MM.1S (cell line): ENCODE data around the gene ABCA10.
"Not testable (repeated sequence)": the region's sequence is repeated elsewhere in the genome, so short reads cannot be mapped to it uniquely, and the experiment has no call there.

ENCODE experiments used
- DNase-seq: peaks from one replicate; pipeline ENCODE4 v3.0.0-alpha.2; 2015
- H2AFZ ChIP-seq: fragments of 300-600 bp; sonication (generic); 2 replicates; pipeline ENCODE4 v1.6.0; 2016; ENCODE audit warnings: antibody characterized with exemption, low read length
- H3F3A ChIP-seq: fragments of 300-600 bp; sonication (generic); 2 replicates; pipeline ENCODE4 v1.6.1; 2016; ENCODE audit warnings: mild to moderate bottlenecking, antibody characterized with exemption, low read length, moderate library complexity, mixed read lengths; ENCODE audit not compliant: insufficient read depth
- H3K27ac ChIP-seq: fragments of 300-600 bp; sonication (generic); 2 replicates; pipeline ENCODE4 v1.5.1; 2016; ENCODE audit warnings: mild to moderate bottlenecking, low read length
- H3K27me3 ChIP-seq: fragments of 300-600 bp; sonication (generic); replicated peaks from 2 replicates; pipeline ENCODE4 v1.6.0; 2016; ENCODE audit warnings: low read length; ENCODE audit not compliant: insufficient read depth
- H3K36me3 ChIP-seq: fragments of 300-600 bp; sonication (generic); replicated peaks from 2 replicates; pipeline ENCODE4 v1.6.1; 2016; ENCODE audit warnings: mild to moderate bottlenecking, low read length, mixed read lengths; ENCODE audit not compliant: insufficient read depth
- H3K4me1 ChIP-seq: fragments of 300-600 bp; sonication (generic); 2 replicates; pipeline ENCODE4 v1.6.1; 2016; ENCODE audit warnings: low read length, mixed read lengths
- H3K4me2 ChIP-seq: fragments of 300-600 bp; sonication (generic); 2 replicates; pipeline ENCODE4 v1.6.0; 2016; ENCODE audit warnings: low read depth, low read length
- H3K4me3 ChIP-seq: fragments of 300-600 bp; sonication (generic); 2 replicates; pipeline ENCODE4 v1.5.1; 2016; ENCODE audit warnings: low read length, mixed read lengths
- H3K79me2 ChIP-seq: fragments of 300-600 bp; sonication (generic); 2 replicates; pipeline ENCODE4 v1.6.1; 2016; ENCODE audit warnings: mixed run types, low read length, mixed read lengths
- H3K9ac ChIP-seq: fragments of 300-600 bp; sonication (generic); 2 replicates; pipeline ENCODE4 v1.6.1; 2016; ENCODE audit warnings: low read length, mixed read lengths
- H3K9me2 ChIP-seq: fragments of 300-600 bp; sonication (generic); replicated peaks from 2 replicates; pipeline ENCODE4 v1.6.1; 2016; ENCODE audit warnings: mild to moderate bottlenecking, low read length, mixed read lengths; ENCODE audit not compliant: insufficient read depth
- H3K9me3 ChIP-seq: fragments of 300-600 bp; sonication (generic); replicated peaks from 2 replicates; pipeline ENCODE4 v1.6.1; 2016; ENCODE audit warnings: mild to moderate bottlenecking, low read length, mixed read lengths; ENCODE audit not compliant: insufficient read depth
- H4K20me1 ChIP-seq: fragments of 300-600 bp; sonication (generic); 2 replicates; pipeline ENCODE4 v1.6.1; 2016; ENCODE audit warnings: mild to moderate bottlenecking, low read length, moderate library complexity, mixed read lengths; ENCODE audit not compliant: insufficient read depth
- EZH2 ChIP-seq: fragments of 300-600 bp; sonication (generic); optimal IDR thresholded peaks from 2 replicates; pipeline ENCODE3; 2017; ENCODE audit warnings: low read depth, mild to moderate bottlenecking, antibody characterized with exemption, low read length, mixed read lengths
- EZH2phosphoT487 ChIP-seq: fragments of 300-600 bp; sonication (generic); IDR thresholded peaks from 2 replicates; pipeline ENCODE4 v1.6.1; 2018; ENCODE audit warnings: antibody characterized with exemption, low read length
- TF ChIP-seq, protein P1 (sequence below): fragments of 300-600 bp; sonication (generic); IDR thresholded peaks from 2 replicates; pipeline ENCODE4 v1.5.1; 2016; ENCODE audit warnings: antibody characterized with exemption, low read length, mixed read lengths

Gene ABCA10

DNA sequence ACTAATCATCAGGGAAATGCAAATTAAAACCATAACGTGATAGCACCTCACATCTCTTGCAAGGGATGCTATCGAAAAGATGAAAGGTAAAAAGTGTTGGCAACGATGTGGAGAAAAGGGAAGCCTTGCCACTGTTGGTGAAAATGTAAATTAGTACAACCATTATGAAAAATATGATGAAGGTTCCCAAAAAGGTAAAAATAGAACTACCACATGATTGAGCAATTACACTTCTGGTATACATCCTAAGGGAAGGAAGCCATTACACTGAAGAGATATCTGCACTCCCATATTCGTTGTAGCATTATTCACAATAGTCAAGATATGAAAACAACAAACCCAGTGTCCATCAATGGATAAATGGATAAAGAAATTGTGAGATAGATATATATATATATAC, 21.5 kb downstream of the ABCA10 start:
- Histone ChIP-seq H3K79me2 (no peaks in the 10 kb centered on the region), H3F3A (no peaks in the 10 kb centered on the region)
- no peak for TF ChIP-seq EZH2
- TF ChIP-seq, protein P1, sequence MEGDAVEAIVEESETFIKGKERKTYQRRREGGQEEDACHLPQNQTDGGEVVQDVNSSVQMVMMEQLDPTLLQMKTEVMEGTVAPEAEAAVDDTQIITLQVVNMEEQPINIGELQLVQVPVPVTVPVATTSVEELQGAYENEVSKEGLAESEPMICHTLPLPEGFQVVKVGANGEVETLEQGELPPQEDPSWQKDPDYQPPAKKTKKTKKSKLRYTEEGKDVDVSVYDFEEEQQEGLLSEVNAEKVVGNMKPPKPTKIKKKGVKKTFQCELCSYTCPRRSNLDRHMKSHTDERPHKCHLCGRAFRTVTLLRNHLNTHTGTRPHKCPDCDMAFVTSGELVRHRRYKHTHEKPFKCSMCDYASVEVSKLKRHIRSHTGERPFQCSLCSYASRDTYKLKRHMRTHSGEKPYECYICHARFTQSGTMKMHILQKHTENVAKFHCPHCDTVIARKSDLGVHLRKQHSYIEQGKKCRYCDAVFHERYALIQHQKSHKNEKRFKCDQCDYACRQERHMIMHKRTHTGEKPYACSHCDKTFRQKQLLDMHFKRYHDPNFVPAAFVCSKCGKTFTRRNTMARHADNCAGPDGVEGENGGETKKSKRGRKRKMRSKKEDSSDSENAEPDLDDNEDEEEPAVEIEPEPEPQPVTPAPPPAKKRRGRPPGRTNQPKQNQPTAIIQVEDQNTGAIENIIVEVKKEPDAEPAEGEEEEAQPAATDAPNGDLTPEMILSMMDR = no peak
- no peak for TF ChIP-seq EZH2phosphoT487

GRCh38 chr17:69198238-69198637, 30.4 kb downstream of the ABCA10 start:
- Histone ChIP-seq H3F3A (no peaks in the 10 kb centered on the region), H3K9ac (no peak overlapping the region), H3K9me3 (no peaks in the 10 kb centered on the region), H3K9me2 (no peaks in the 10 kb centered on the region), H2AFZ (no peak overlapping the region), H3K36me3 (no peaks in the 10 kb centered on the region), H3K4me1 (no peaks in the 10 kb centered on the region), H3K27ac (no peak overlapping the region), H3K79me2 (no peaks in the 10 kb centered on the region), H4K20me1 (no peaks in the 10 kb centered on the region), H3K4me3 (no peak overlapping the region), H3K27me3 (no peaks in the 10 kb centered on the region), H3K4me2 (no peak overlapping the region)
- no peak for DNase-seq
- TF ChIP-seq EZH2 = no peak
- no peak for TF ChIP-seq EZH2phosphoT487
- TF ChIP-seq, protein P1 = no peak

More for the DNA sequence above, 21.5 kb downstream of the ABCA10 start:
- Histone ChIP-seq H3K9ac (no peak overlapping the region), H3K4me3 (no peak overlapping the region), H3K27me3 (no peaks in the 10 kb centered on the region), H3K9me3 (no peaks in the 10 kb centered on the region), H4K20me1 (no peaks in the 10 kb centered on the region), H3K4me1 (no peaks in the 10 kb centered on the region), H3K4me2 (no peak overlapping the region), H3K36me3 (no peaks in the 10 kb centered on the region), H3K27ac (no peak overlapping the region), H3K9me2 (no peaks in the 10 kb centered on the region), H2AFZ (no peak overlapping the region)
- DNase-seq = no peak

GRCh38 chr17:69196105-69196653, 32.4 kb downstream of the ABCA10 start:
- not testable (repeated sequence) for H3K9me2 ChIP-seq, H3K4me2 ChIP-seq, H3K4me1 ChIP-seq, H3F3A ChIP-seq, H3K79me2 ChIP-seq, H3K4me3 ChIP-seq, H3K9ac ChIP-seq, H2AFZ ChIP-seq, H4K20me1 ChIP-seq, H3K9me3 ChIP-seq, DNase-seq, H3K36me3 ChIP-seq, H3K27me3 ChIP-seq, H3K27ac ChIP-seq

GRCh38 chr17:69192754-69193153, 35.9 kb downstream of the ABCA10 start:
- no peaks in the 10 kb centered on the region for H3K4me1 ChIP-seq
- no peaks in the 10 kb centered on the region for H3K79me2 ChIP-seq
- H3K36me3 ChIP-seq = no peaks in the 10 kb centered on the region
- no peaks in the 10 kb centered on the region for H3F3A ChIP-seq
- H3K4me3 ChIP-seq = no peak overlapping the region
- no peaks in the 10 kb centered on the region for H4K20me1 ChIP-seq
- H3K27ac ChIP-seq = no peak overlapping the region
- no peaks in the 10 kb centered on the region for H3K9me2 ChIP-seq
- H2AFZ ChIP-seq = no peak overlapping the region
- no peaks in the 10 kb centered on the region for H3K27me3 ChIP-seq
- DNase-seq = no peak
- TF ChIP-seq, protein P1 = no peak
- TF ChIP-seq EZH2 = no peak
- no peak for TF ChIP-seq EZH2phosphoT487
- no peak overlapping the region for H3K9ac ChIP-seq
- H3K4me2 ChIP-seq = no peak overlapping the region
- no peaks in the 10 kb centered on the region for H3K9me3 ChIP-seq
